Stimulated activated CD8-positive, alpha-beta memory T cell treated with anti-CD3 and anti-CD28 coated beads, Interleukin-15, amount 100 ng/mL, for 1 hour (primary cell): ENCODE results near the gene PZP.
"Not testable (repeated sequence)": the region's sequence is repeated elsewhere in the genome, so short reads cannot be mapped to it uniquely, and the experiment has no call there.

Source experiments
- DNase-seq: peaks from one replicate; pipeline ENCODE4 v3.0.0-alpha.2; 2020; ENCODE audit warnings: low read depth

PZP gene

GRCh38 chr12:9180810-9181209 is 27.4 kb downstream of the PZP start:
- DNase-seq: no peak

GRCh38 chr12:9179781-9180180 is 28.4 kb downstream of the PZP start:
- no peak for DNase-seq

- no peak for DNase-seq
Measured at GRCh38 chr12:9169979-9170634, 38.1 kb downstream of the PZP start.

GRCh38 chr12:9167345-9167744 is 40.9 kb downstream of the PZP start:
- DNase-seq: not testable (repeated sequence)

- no peak for DNase-seq
Measured at GRCh38 chr12:9163392-9163791, 44.8 kb downstream of the PZP start.

GRCh38 chr12:9156119-9156518 is 52.1 kb downstream of the PZP start:
- no peak for DNase-seq

- DNase-seq: no peak
Measured at GRCh38 chr12:9149372-9149771, 58.8 kb downstream of the PZP start.

GRCh38 chr12:9148926-9149325 is 59.3 kb downstream of the PZP start:
- no peak for DNase-seq

- DNase-seq: no peak
Measured at GRCh38 chr12:9147461-9147860, 60.7 kb downstream of the PZP start.

GRCh38 chr12:9144730-9145106 is 63.5 kb downstream of the PZP start:
- no peak for DNase-seq

GRCh38 chr12:9143929-9144729 is 64.1 kb downstream of the PZP start:
- no peak for DNase-seq

- DNase-seq: no peak
Measured at GRCh38 chr12:9143137-9143536, 65.1 kb downstream of the PZP start.

- not testable (repeated sequence) for DNase-seq
Measured at GRCh38 chr12:9139588-9140290, 68.5 kb downstream of the PZP start.

- DNase-seq: no peak
Measured at GRCh38 chr12:9135903-9136310, 72.3 kb downstream of the PZP start.

GRCh38 chr12:9134981-9135628 is 73.1 kb downstream of the PZP start:
- DNase-seq: no peak

- no peak for DNase-seq
Measured at GRCh38 chr12:9133216-9133916, 74.8 kb downstream of the PZP start.

GRCh38 chr12:9132008-9132535 is 76.1 kb downstream of the PZP start:
- no peak for DNase-seq

- DNase-seq: no peak
Measured at GRCh38 chr12:9130244-9130643, 78.0 kb downstream of the PZP start.

GRCh38 chr12:9127936-9128663 is 80.1 kb downstream of the PZP start:
- DNase-seq: no peak

GRCh38 chr12:9127484-9127883 is 80.7 kb downstream of the PZP start:
- DNase-seq: no peak
